ENCODE results near the gene WNK1.

- no peak for TF ChIP-seq EZH2 (IDR thresholded peaks at IDR 0.05; ENCODE audit: insufficient read depth, low read length)
- no peak for TF ChIP-seq CTCF (IDR thresholded peaks at IDR 0.05; ENCODE audit: insufficient read depth, low read depth, low read length)
Measured at GRCh38 chr12:931591-931990, 179.2 kb downstream of the WNK1 start.

All from astrocyte (in vitro differentiated cells and primary cell).